Sigmoid colon (tissue), 7 donors: ENCODE results near the gene FRYL. TPM values are rescaled to one million over a fixed set of nuclear protein-coding genes. Genes with fewer than 3 reads are reported as not detected.
"Not testable (repeated sequence)": the region's sequence is repeated elsewhere in the genome, so short reads cannot be mapped to it uniquely, and the experiment has no call there.

Experiments
- DNase-seq: peaks from one replicate; pipeline ENCODE4 v3.0.0-alpha.2; 2019
- H3K27ac ChIP-seq, 4 donors: fragments of 200-600 bp; sonication (generic); one replicate each; pipeline ENCODE4 v1.5.1; 2016 to 2019; ENCODE audit warnings: mild to moderate bottlenecking in 1 of 4
- H3K27me3 ChIP-seq, 3 donors: fragments of 200-600 bp; sonication (generic); one replicate each; pipeline ENCODE4 v1.5.1; 2019; ENCODE audit warnings: mild to moderate bottlenecking in 1 of 3
- H3K36me3 ChIP-seq, 4 donors: fragments of 200-600 bp; sonication (generic); one replicate each; pipeline ENCODE4 v1.5.1; 2016 to 2019
- H3K4me1 ChIP-seq, 4 donors: fragments of 200-600 bp; sonication (generic); one replicate each; pipeline ENCODE4 v1.5.1; 2017 to 2019
- H3K4me3 ChIP-seq, 4 donors: fragments of 200-600 bp; sonication (generic); one replicate each; pipeline ENCODE4 v1.5.1; 2017 to 2019; ENCODE audit warnings: mild to moderate bottlenecking in 2 of 4, moderate library complexity in 1 of 4
- H3K9me3 ChIP-seq, 4 donors: fragments of 200-600 bp in 3 of 4; sonication (generic) in 3 of 4; one replicate each; pipeline versions ENCODE4 v1.5.1 to v1.6.1; 2013 to 2019
- EP300 ChIP-seq, 4 donors: sonication (generic); formaldehyde crosslinking; IDR thresholded peaks; one replicate each; pipeline ENCODE4 v1.6.1; 2017; ENCODE audit warnings: antibody characterized with exemption in 4 of 4
- POLR2A ChIP-seq, 2 donors: fragments of 450-650 bp; IDR thresholded peaks; one replicate each; pipeline ENCODE4 v1.6.1; 2016; ENCODE audit warnings: antibody characterized with exemption in 2 of 2, mild to moderate bottlenecking in 2 of 2, moderate library complexity in 2 of 2
- POLR2AphosphoS5 ChIP-seq, 4 donors: sonication (generic); formaldehyde crosslinking; IDR thresholded peaks; one replicate each; pipeline ENCODE4 v1.6.1; 2017; ENCODE audit warnings: antibody characterized with exemption in 4 of 4
- WGBS, 2 donors: extraction: QIAGEN DNeasy Blood & Tissue Kit; methylation state at CpG; one replicate each; pipeline ENCODE4 v1.1.7; 2013; 5-methylcytosine and 5-hydroxymethylcytosine counted together
- intact Hi-C: fragments of 100-400 bp; cut with DNase I; formaldehyde crosslinking; loops from one replicate; pipeline ENCODE4 v1.15.1; 2023
- polyA plus RNA-seq, 3 donors: library from polyadenylated mRNA; stranded (reverse); fragments of 200-250 nt; gene quantifications; one replicate each; pipeline ENCODE4 v1.2.3, GENCODE V29; 2013
- total RNA-seq, 4 donors: library from RNA; depleted of rRNA; stranded (reverse); fragments of >200 nt; gene quantifications; one replicate each; pipeline ENCODE4 v1.1.0, GENCODE V29; 2016
- TF ChIP-seq, protein P1 (sequence below), 4 experiments: fragments of 450-650 bp in 3 of 4; fragments of 200-600 bp in 1 of 4; IDR thresholded peaks; one replicate each; pipeline ENCODE4 v1.5.1; 2016 to 2019; ENCODE audit warnings: antibody characterized with exemption in 4 of 4, mild to moderate bottlenecking in 3 of 4, moderate library complexity in 2 of 4
- donor health status: healthy with polysubstance abuse.
- donor health status: Bipolar disorder and iron deficiency.
- donor health status: healthy.

FRYL gene
- total and polyA plus RNA-seq, 7 donors, result 41.4 to 72.4 (median 55.0) TPM

DNA sequence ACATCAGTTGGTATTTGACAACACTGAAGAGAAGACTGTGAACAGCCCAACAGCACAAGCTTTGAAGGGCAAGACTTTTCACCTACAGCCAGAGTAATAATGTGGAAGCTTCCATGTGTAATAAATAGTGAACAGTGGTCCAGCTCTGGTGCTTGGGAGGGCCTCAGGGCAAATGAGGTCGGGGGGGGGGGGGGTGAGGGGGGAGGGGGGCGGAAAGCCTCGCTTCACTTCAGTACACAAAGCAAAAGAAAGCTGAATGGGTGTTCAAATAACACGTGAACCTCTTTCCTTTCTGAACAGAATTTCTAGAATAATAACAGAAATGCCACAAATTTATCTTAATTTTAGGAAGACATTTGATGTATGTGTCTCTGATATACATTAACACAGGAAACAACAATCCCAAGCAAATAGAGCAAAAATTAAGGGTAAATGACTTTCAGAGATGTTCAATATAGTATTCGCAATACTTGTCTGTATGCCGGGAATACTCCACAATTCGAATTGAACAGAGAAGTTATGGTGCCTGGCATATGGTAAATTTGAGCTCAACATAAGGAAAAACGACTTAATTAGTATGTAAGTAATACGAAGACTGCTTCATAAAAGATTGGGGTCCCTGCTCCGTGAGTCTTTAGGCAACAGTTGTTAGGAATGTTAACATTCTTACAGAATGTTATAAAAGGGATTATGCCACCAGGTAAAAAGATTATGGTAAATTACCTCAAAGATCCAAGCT, 92.6 kb downstream of the FRYL start:
- no peaks in the 10 kb centered on the region for H3K9me3 ChIP-seq
- WGBS, 2 donors, result 80 to 85% methylated on average over 10 of the region's 10 CpGs
- no peak for DNase-seq
- H3K36me3 ChIP-seq, result no peaks in the 10 kb centered on the region
- peaks cover 0 to 14% (median 1%) of the 10 kb centered on the region in 4 donors for H3K4me1 ChIP-seq
- no peak overlapping the region for H3K27ac ChIP-seq
- H3K4me3 ChIP-seq, result no peak overlapping the region
- H3K27me3 ChIP-seq, result no peaks in the 10 kb centered on the region
- TF ChIP-seq EP300 (IDR thresholded peaks at IDR 0.05), result no peak
- no peak for TF ChIP-seq POLR2AphosphoS5 (IDR thresholded peaks at IDR 0.05)
- intact Hi-C loops, result no loop called here

DNA sequence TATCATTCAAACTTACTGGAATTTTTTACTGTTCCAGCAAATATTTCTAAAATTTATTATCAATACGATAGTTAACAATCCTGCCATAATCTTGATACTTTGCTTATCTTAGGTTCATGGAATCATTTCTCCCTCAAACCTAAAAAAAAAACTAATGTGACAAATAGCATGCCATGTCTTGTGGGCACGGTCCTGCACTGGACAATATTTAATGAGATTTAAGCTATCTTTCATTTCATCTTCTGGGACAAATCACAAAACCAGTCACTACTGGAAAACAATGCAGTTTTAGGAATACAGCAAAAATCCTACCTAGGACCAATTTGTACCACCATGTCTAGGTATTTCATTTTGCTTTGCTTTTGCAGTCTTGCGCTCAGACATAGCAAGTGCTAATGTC, 93.7 kb downstream of the FRYL start:
- TF ChIP-seq POLR2A (IDR thresholded peaks at IDR 0.05) (no peak), POLR2AphosphoS5 (IDR thresholded peaks at IDR 0.05) (no peak), EP300 (IDR thresholded peaks at IDR 0.05) (no peak)
- TF ChIP-seq, protein P1, sequence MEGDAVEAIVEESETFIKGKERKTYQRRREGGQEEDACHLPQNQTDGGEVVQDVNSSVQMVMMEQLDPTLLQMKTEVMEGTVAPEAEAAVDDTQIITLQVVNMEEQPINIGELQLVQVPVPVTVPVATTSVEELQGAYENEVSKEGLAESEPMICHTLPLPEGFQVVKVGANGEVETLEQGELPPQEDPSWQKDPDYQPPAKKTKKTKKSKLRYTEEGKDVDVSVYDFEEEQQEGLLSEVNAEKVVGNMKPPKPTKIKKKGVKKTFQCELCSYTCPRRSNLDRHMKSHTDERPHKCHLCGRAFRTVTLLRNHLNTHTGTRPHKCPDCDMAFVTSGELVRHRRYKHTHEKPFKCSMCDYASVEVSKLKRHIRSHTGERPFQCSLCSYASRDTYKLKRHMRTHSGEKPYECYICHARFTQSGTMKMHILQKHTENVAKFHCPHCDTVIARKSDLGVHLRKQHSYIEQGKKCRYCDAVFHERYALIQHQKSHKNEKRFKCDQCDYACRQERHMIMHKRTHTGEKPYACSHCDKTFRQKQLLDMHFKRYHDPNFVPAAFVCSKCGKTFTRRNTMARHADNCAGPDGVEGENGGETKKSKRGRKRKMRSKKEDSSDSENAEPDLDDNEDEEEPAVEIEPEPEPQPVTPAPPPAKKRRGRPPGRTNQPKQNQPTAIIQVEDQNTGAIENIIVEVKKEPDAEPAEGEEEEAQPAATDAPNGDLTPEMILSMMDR (IDR thresholded peaks at IDR 0.05), result no peak
- 96 to 98% methylated on average over 3 of the region's 3 CpGs for WGBS, 2 donors
- Histone ChIP-seq H3K9me3 (no peaks in the 10 kb centered on the region), H3K27me3 (no peaks in the 10 kb centered on the region), H3K27ac (no peak overlapping the region), H3K4me1 (peaks cover 0 to 6% (median 0%) of the 10 kb centered on the region in 4 donors), H3K4me3 (no peak overlapping the region), H3K36me3 (no peaks in the 10 kb centered on the region)
- no peak for DNase-seq
- intact Hi-C loops, result no loop called here

DNA sequence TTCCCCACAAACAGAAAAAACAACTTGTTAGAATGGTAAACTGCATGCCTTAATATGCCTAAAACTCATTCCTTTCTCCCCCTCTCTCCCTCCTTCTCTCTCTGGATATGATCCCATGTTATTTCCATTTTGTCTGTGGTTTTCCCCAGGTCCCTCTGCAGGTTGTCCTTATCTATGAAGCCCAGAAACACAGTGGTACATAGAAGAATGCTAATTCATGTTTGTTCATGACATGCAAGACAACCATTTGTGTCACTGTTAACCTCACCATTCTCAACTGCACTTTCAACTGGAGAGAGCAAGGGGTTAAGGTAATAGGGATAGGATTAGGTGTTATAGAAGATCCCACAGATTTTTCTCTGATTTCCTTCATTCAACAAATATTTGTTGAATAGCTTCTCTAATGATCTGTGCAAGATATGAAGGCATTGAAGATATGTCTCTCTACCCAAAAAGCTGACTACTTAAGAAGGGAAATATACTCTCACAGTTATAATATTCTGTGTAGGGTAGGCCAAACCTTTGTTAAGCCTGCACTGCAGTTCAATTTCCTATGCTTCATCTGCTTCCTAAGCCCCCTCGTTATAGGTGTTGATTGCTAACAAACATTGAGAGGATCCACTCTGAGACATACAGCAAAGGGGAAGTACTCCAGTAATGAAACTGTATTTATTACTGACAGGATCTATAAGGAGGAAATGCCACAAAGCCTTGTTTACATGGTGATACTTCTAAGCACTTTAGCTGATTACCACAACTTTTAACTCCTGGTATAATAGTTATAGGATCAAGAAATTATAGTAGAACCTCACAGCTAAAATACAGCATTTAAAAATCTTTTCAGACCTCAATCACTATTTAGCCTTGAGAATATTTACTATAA, 96.1 kb downstream of the FRYL start:
- no peaks in the 10 kb centered on the region for H3K9me3 ChIP-seq
- intact Hi-C loops, result no loop called here
- H3K36me3 ChIP-seq, result no peaks in the 10 kb centered on the region
- DNase-seq, result no peak
- H3K4me1 ChIP-seq, result no peaks in the 10 kb centered on the region
- H3K27me3 ChIP-seq, result no peaks in the 10 kb centered on the region
- 11 to 19% methylated on average over 1 of the region's 1 CpG for WGBS, 2 donors
- TF ChIP-seq, protein P1 (IDR thresholded peaks at IDR 0.05), result no peak
- TF ChIP-seq EP300 (IDR thresholded peaks at IDR 0.05) (no peak), POLR2AphosphoS5 (IDR thresholded peaks at IDR 0.05) (no peak), POLR2A (IDR thresholded peaks at IDR 0.05) (no peak)
- H3K4me3 ChIP-seq, result no peak overlapping the region
- H3K27ac ChIP-seq, result no peak overlapping the region

DNA sequence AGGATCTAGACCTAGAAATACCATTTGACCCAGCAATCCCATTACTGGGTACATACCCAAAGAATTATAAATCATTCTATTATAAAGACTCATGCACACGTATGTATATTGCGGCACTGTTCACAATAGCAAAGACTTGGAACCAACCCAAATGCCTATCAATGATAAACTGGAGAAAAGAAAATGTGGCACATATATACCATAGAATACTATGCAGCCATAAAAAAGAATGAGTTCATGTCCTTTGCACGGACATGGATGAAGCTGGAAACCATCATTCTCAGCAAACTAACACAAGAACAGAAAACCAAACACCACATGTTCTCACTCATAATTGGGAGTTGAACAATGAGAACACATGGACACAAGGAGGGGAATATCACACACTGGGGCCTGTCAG, 97.2 kb downstream of the FRYL start:
- H3K27ac ChIP-seq, H3K4me3 ChIP-seq, H3K4me1 ChIP-seq, H3K9me3 ChIP-seq, intact Hi-C loops, H3K27me3 ChIP-seq, H3K36me3 ChIP-seq, DNase-seq: not testable (repeated sequence)
- WGBS, 2 donors, result 78 to 98% methylated on average over 3 of the region's 3 CpGs

DNA sequence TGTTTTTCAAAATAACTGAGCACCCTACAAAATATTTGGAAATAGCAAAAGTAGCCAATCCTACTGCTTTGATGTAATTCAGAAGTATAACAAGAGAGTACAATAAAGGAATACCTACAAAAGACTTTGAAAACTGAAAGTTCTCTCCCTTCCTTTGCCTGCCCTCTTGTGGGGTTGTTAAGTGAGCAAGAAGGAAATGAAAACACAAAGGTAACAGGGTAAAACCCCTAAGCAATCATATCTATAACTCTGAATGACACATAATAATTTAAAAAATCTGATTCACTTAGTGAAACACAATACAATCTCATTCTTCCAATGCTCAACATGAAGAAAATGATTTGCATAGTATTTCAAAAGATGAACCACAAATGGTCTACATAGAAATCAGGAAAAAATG, 98.2 kb downstream of the FRYL start:
- no peaks in the 10 kb centered on the region for H3K27me3 ChIP-seq
- no peak overlapping the region for H3K4me3 ChIP-seq
- no peak for DNase-seq
- TF ChIP-seq, protein P1 (IDR thresholded peaks at IDR 0.05), result peak in 1 of 4 experiments; percentile 8
- TF ChIP-seq EP300 (IDR thresholded peaks at IDR 0.05), result no peak
- intact Hi-C loops, result no loop called here
- no peaks in the 10 kb centered on the region for H3K9me3 ChIP-seq
- no peaks in the 10 kb centered on the region for H3K36me3 ChIP-seq
- no peaks in the 10 kb centered on the region for H3K4me1 ChIP-seq
- no peak overlapping the region for H3K27ac ChIP-seq
